Gastroesophageal sphincter (tissue), 3 donors: Measurements from ENCODE around the gene TBATA.

ENCODE experiments used
- CTCF ChIP-seq, 4 experiments: fragments of 200-600 bp in 2 of 4; fragments of 450-650 bp in 2 of 4; sonication (generic) in 1 of 4; IDR thresholded peaks; one replicate each; pipeline ENCODE4 v1.5.1; 2017 to 2019; ENCODE audit warnings: antibody characterized with exemption in 4 of 4, mild to moderate bottlenecking in 2 of 4, moderate library complexity in 2 of 4
- POLR2A ChIP-seq, 2 donors: fragments of 450-650 bp; IDR thresholded peaks; one replicate each; pipeline ENCODE4 v1.6.1; 2017; ENCODE audit warnings: antibody characterized with exemption in 2 of 2, mild to moderate bottlenecking in 2 of 2, moderate library complexity in 1 of 2

DNA sequence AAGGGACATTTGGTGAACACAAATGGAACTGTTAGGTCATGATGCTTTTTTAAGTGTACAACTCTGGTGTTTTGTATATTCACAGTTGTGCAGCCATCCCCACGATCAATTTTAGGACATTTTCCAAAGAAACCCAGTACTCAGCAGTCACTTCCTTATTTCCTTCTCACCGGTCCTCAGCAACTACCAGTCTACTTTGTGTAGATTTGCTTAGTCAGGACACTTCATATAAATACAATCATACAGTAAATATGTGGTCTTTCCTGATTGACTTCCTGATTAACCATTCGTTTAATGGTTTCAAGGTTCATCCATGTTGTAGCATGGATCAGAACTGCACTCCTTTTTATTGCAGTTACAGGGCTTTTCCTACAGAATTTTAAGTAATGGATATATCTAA lies 45.0 kb upstream of the TBATA start:
- no peak for TF ChIP-seq POLR2A (IDR thresholded peaks at IDR 0.05)
- TF ChIP-seq CTCF (IDR thresholded peaks at IDR 0.05) = no peak
